Psoas muscle (tissue), 8 donors: ENCODE data around the gene TLX1. TPM values are rescaled to one million over a fixed set of nuclear protein-coding genes. Genes with fewer than 3 reads are reported as not detected.

ENCODE experiments used
- ATAC-seq, 4 donors: fragments of 200-7000 bp; cut with Tn5 transposase; one replicate each; pipeline ENCODE4 v1.9.1; 2020; ENCODE audit warnings: moderate library complexity in 3 of 4, mild to moderate bottlenecking in 2 of 4
- DNase-seq, 2 donors: peaks; one replicate each; pipeline ENCODE4 v3.0.0-alpha.2; 2020
- H3K27ac ChIP-seq: fragments of 200-600 bp; one replicate; pipeline ENCODE4 v1.8.0; 2022
- H3K27me3 ChIP-seq, 3 donors: fragments of 200-600 bp in 1 of 3; one replicate each; pipeline versions ENCODE4 v1.6.1 to v1.8.0; 2013 to 2022; ENCODE audit warnings: low read length in 2 of 3, mild to moderate bottlenecking in 2 of 3, moderate library complexity in 1 of 3; ENCODE audit not compliant: insufficient read depth in 3 of 3
- H3K36me3 ChIP-seq, 2 donors: fragments of 200-600 bp in 1 of 2; one replicate each; pipeline versions ENCODE4 v1.6.1 to v1.8.0; 2013 to 2022; ENCODE audit warnings: low read depth in 1 of 2, mild to moderate bottlenecking in 1 of 2, moderate library complexity in 1 of 2; ENCODE audit not compliant: insufficient read depth in 1 of 2
- H3K4me1 ChIP-seq: fragments of 200-600 bp; one replicate; pipeline ENCODE4 v1.8.0; 2022
- H3K4me3 ChIP-seq: fragments of 200-600 bp; one replicate; pipeline ENCODE4 v1.8.0; 2022; ENCODE audit warnings: mild to moderate bottlenecking
- H3K9me3 ChIP-seq: fragments of 200-600 bp; one replicate; pipeline ENCODE4 v1.8.0; 2022
- CTCF ChIP-seq: fragments of 200-600 bp; IDR thresholded peaks from one replicate; pipeline ENCODE4 v1.8.0; 2022; ENCODE audit warnings: antibody characterized with exemption
- WGBS, 3 donors: extraction: QIAGEN DNeasy Blood & Tissue Kit; methylation state at CpG; one replicate each; pipeline versions ENCODE4 v1.1.6 to v1.1.7; 2013; 5-methylcytosine and 5-hydroxymethylcytosine counted together
- intact Hi-C, 2 donors: fragments of 100-400 bp; cut with DNase I; formaldehyde crosslinking; loops; one replicate each; pipeline versions ENCODE4 v1.11.0 to v1.14.2; 2022
- polyA plus RNA-seq, 3 donors: library from polyadenylated mRNA; stranded (reverse); fragments of 200-250 nt; gene quantifications; one replicate each; pipeline ENCODE4 v1.2.3, GENCODE V29; 2013
- total RNA-seq, 4 donors: library from RNA; stranded (reverse); fragmentation: NEBNext Ultra II Directional in 2 of 4; extraction: Animal tissue kit (Norgen Biotek cat#: 25700) in 2 of 4; gene quantifications; one replicate each; pipeline versions ENCODE4 v1.2.1 to v1.2.4, GENCODE V29; 2021 to 2023
- donor health status: healthy with polysubstance abuse.
- donor health status: DM: no; HTN: no; CAD: no; lungs with moderate emphysema.
- donor health status: Bipolar disorder and iron deficiency.
- donor health status: healthy.
- donor health status: DM: yes; HTN: yes; CAD: no.
- donor health status: DM: no; HTN: no; CAD: no.
- donor health status: DM: no; HTN: no; CAD: no.
- donor health status: DM: yes; HTN: yes; CAD: no.

TLX1 gene
- total and polyA plus RNA-seq, 7 donors = not detected

GRCh38 chr10:101107771-101108170, 23.3 kb upstream of the TLX1 start:
- H3K36me3 ChIP-seq = no peaks in the 10 kb centered on the region
- H3K4me1 ChIP-seq = no peaks in the 10 kb centered on the region
- no peak for DNase-seq
- no peak overlapping the region for H3K27ac ChIP-seq
- WGBS, 3 donors = 87 to 91% (median 90%) methylated on average over 5 of the region's 5 CpGs
- no peak for TF ChIP-seq CTCF
- intact Hi-C loops = no loop called here
- no peaks in the 10 kb centered on the region for H3K9me3 ChIP-seq
- H3K4me3 ChIP-seq = no peak overlapping the region
- peaks cover 0 to 12% (median 0%) of the 10 kb centered on the region in 3 donors for H3K27me3 ChIP-seq
- no peak for ATAC-seq

DNA sequence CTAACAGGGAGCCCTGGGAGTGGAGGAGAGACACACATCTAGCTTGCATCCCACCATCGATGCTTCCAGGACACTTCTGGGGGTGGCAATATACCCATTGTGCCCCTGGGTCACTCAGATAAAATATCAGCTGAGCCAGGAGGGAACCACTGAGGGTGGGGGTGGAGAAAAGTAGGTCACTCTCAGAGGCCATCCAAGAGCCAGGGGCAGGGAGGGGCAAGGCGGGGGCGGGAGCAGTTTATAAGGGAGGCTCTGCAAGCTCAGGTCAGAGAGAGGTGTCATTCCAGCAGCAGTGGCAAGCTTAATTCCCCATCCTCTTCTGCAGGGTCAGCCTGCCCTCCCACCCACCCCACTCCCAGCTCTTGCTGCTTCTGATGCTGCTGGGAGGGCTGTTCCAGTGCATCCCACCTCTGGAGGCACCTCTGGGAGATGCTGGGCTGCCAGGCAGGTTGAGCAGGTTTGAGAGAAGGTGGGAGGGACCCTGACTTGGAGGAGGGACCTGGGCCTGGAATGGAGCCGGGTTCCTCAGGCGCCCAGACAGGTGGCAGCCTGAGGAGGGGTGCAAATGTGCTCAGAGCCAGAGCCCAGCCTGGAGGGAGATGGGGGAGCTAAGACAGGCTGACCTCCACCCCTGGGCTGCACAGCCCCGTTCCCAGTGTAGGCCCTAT, 20.1 kb upstream of the TLX1 start:
- Histone ChIP-seq H3K27ac (no peak overlapping the region), H3K36me3 (no peaks in the 10 kb centered on the region), H3K9me3 (no peaks in the 10 kb centered on the region), H3K27me3 (peaks cover 0 to 16% (median 0%) of the 10 kb centered on the region in 3 donors), H3K4me3 (no peak overlapping the region), H3K4me1 (no peaks in the 10 kb centered on the region)
- ATAC-seq = no peak
- TF ChIP-seq CTCF = no peak
- WGBS, 3 donors = 38 to 44% (median 43%) methylated on average over 5 to 6 of the region's 6 CpGs
- peak in 1 of 2 donors; percentile 19 for DNase-seq
- intact Hi-C loops = no loop called here

GRCh38 chr10:101111547-101111946, 19.6 kb upstream of the TLX1 start:
- WGBS, 3 donors = 81 to 82% (median 81%) methylated on average over 8 of the region's 8 CpGs
- no peak for ATAC-seq
- no peak for TF ChIP-seq CTCF
- Histone ChIP-seq H3K4me1 (no peaks in the 10 kb centered on the region), H3K27ac (no peak overlapping the region), H3K36me3 (no peaks in the 10 kb centered on the region), H3K9me3 (no peaks in the 10 kb centered on the region), H3K27me3 (peaks cover 0 to 16% (median 0%) of the 10 kb centered on the region in 3 donors), H3K4me3 (no peak overlapping the region)
- peak in 1 of 2 donors; percentile 9 for DNase-seq
- intact Hi-C loops = no loop called here

GRCh38 chr10:101112799-101113594, 18.1 kb upstream of the TLX1 start:
- no peak for TF ChIP-seq CTCF
- no peaks in the 10 kb centered on the region for H3K36me3 ChIP-seq
- no peaks in the 10 kb centered on the region for H3K4me1 ChIP-seq
- H3K27me3 ChIP-seq = peaks cover 0 to 24% (median 0%) of the 10 kb centered on the region in 3 donors
- intact Hi-C loops = no loop called here
- ATAC-seq (no peak), DNase-seq (peak in 1 of 2 donors; percentile 21)
- H3K9me3 ChIP-seq = no peaks in the 10 kb centered on the region
- no peak overlapping the region for H3K4me3 ChIP-seq
- H3K27ac ChIP-seq = no peak overlapping the region
- 15 to 22% (median 17%) methylated on average over 12 of the region's 12 CpGs for WGBS, 3 donors
